SK-N-SH (cell line): Measurements from ENCODE around the gene CACNA1F. TPM values are rescaled to one million over a fixed set of nuclear protein-coding genes. Genes with fewer than 3 reads are reported as not detected.

Source experiments
- CTCF ChIA-PET: fragments of 300-600, 350-600 bp; formaldehyde crosslinking; extraction: SDS; loops from one replicate; lab custom pipeline; 2021; lab: Yijun Ruan, JAX
- POLR2A ChIA-PET: fragments of 350-600 bp; sonication (Branson Sonifier 250); formaldehyde crosslinking; extraction: SDS; loops from one replicate; lab custom pipeline; 2020; ENCODE audit warnings: antibody characterized with exemption, inconsistent platforms; lab: Yijun Ruan, JAX
- DNase-seq: peaks from one replicate; pipeline ENCODE4 v3.0.0; 2012
- H2AFZ ChIP-seq: fragments of 200-600 bp; sonication (generic); 2 replicates; pipeline ENCODE4 v1.8.1; 2016; ENCODE audit warnings: antibody characterized with exemption, mild to moderate bottlenecking, low read depth
- H3F3A ChIP-seq: fragments of 200-600 bp; sonication (generic); replicated peaks from 2 replicates; pipeline ENCODE3; 2016; ENCODE audit warnings: antibody characterized with exemption, mild to moderate bottlenecking; ENCODE audit not compliant: insufficient read depth
- H3K27ac ChIP-seq, 2 experiments: fragments of 200-500 bp in 1 of 2; fragments of 200-600 bp in 1 of 2; sonication (Bioruptor generic) in 1 of 2; sonication (generic), shearing (Covaris generic) in 1 of 2; 2 replicates each; pipeline versions ENCODE4 v1.5.1 to v1.6.1; 2014 to 2016; ENCODE audit warnings: low read depth in 2 of 2, inconsistent platforms in 1 of 2, low read length in 1 of 2, mild to moderate bottlenecking in 1 of 2, mixed read lengths in 1 of 2
- H3K27me3 ChIP-seq: fragments of 200-600 bp; sonication (generic), shearing (Covaris generic); 2 replicates; pipeline ENCODE4 v1.6.1; 2016; ENCODE audit warnings: mixed run types; ENCODE audit not compliant: insufficient read depth
- H3K36me3 ChIP-seq, 2 experiments: fragments of 200-500 bp in 1 of 2; fragments of 200-600 bp in 1 of 2; sonication (Bioruptor generic) in 1 of 2; sonication (generic) in 1 of 2; replicated peaks in 1 of 2; 2 replicates each; pipeline versions ENCODE3 to v1.5.1; 2014 to 2016; ENCODE audit warnings: low read length in 1 of 2, mild to moderate bottlenecking in 1 of 2; ENCODE audit not compliant: insufficient read depth in 2 of 2, control insufficient read depth in 1 of 2
- H3K4me1 ChIP-seq, 2 experiments: fragments of 200-500 bp in 1 of 2; fragments of 200-600 bp in 1 of 2; sonication (Bioruptor generic) in 1 of 2; sonication (generic), shearing (Covaris generic) in 1 of 2; 2 replicates each; pipeline versions ENCODE4 v1.5.1 to v1.6.1; 2014 to 2016; ENCODE audit warnings: low read depth in 1 of 2, low read length in 1 of 2, mixed run types in 1 of 2; ENCODE audit not compliant: insufficient read depth in 2 of 2, control insufficient read depth in 1 of 2
- H3K4me2 ChIP-seq: fragments of 200-600 bp; sonication (generic), shearing (Covaris generic); 2 replicates; pipeline ENCODE4 v1.6.1; 2017; ENCODE audit warnings: mixed run types
- H3K4me3 ChIP-seq, 2 experiments: fragments of 200-500 bp in 1 of 2; fragments of 200-600 bp in 1 of 2; sonication (Bioruptor generic) in 1 of 2; sonication (generic), shearing (Covaris generic) in 1 of 2; 2 replicates each; pipeline versions ENCODE4 v1.5.1 to v1.8.1; 2014 to 2016; ENCODE audit warnings: low read depth in 2 of 2, inconsistent platforms in 1 of 2, low read length in 1 of 2, mild to moderate bottlenecking in 1 of 2, mixed read lengths in 1 of 2, moderate library complexity in 1 of 2
- H3K79me2 ChIP-seq: fragments of 200-600 bp; sonication (generic); 2 replicates; pipeline ENCODE4 v1.8.1; 2017; ENCODE audit warnings: mild to moderate bottlenecking; ENCODE audit not compliant: insufficient read depth
- H3K9ac ChIP-seq: fragments of 200-600 bp; sonication (generic); 2 replicates; pipeline ENCODE4 v1.6.1; 2017; ENCODE audit warnings: mixed run types
- H3K9me2 ChIP-seq: fragments of 200-600 bp; sonication (generic); 2 replicates; pipeline ENCODE4 v1.6.1; 2017; ENCODE audit warnings: mixed run types
- H3K9me3 ChIP-seq: fragments of 200-600 bp; sonication (generic); 2 replicates; pipeline ENCODE4 v1.6.1; 2017; ENCODE audit warnings: mixed run types, mild to moderate bottlenecking, moderate library complexity
- H4K20me1 ChIP-seq: fragments of 200-600 bp; sonication (generic); 2 replicates; pipeline ENCODE4 v1.6.1; 2017; ENCODE audit warnings: mild to moderate bottlenecking, mixed run types; ENCODE audit not compliant: insufficient read depth
- CHD2 ChIP-seq: fragments of 150-350 bp; IDR thresholded peaks from 2 replicates; pipeline ENCODE4 v1.6.1; 2018; ENCODE audit warnings: low read length; ENCODE audit not compliant: partially characterized antibody
- ELF1 ChIP-seq: IDR thresholded peaks from 2 replicates; pipeline ENCODE4 v1.4.0; 2012
- FOXJ3 ChIP-seq: sonication (generic); formaldehyde crosslinking; IDR thresholded peaks from 2 replicates; pipeline ENCODE4 v1.5.1; 2020; ENCODE audit warnings: mild to moderate bottlenecking, missing genetic modification reagents
- GABPA ChIP-seq: IDR thresholded peaks from 2 replicates; pipeline ENCODE4 v1.4.0; 2012; ENCODE audit warnings: low read depth, mild to moderate bottlenecking
- NRF1 ChIP-seq: IDR thresholded peaks from 2 replicates; pipeline ENCODE4 v1.6.1; 2012; ENCODE audit warnings: low read depth, mild to moderate bottlenecking, low read length
- PBX3 ChIP-seq: IDR thresholded peaks from 2 replicates; pipeline ENCODE4; 2012
- POLR2AphosphoS5 ChIP-seq: IDR thresholded peaks from 2 replicates; pipeline ENCODE4 v1.6.1; 2012; ENCODE audit warnings: low read depth, low read length
- RAD21 ChIP-seq: IDR thresholded peaks from 2 replicates; pipeline ENCODE4 v1.6.1; 2012; ENCODE audit warnings: mild to moderate bottlenecking, low read length
- RXRA ChIP-seq: IDR thresholded peaks from 2 replicates; pipeline ENCODE4 v1.4.0; 2012; ENCODE audit warnings: low read depth, mild to moderate bottlenecking, borderline replicate concordance
- SMC3 ChIP-seq: IDR thresholded peaks from 2 replicates; pipeline ENCODE4 v1.6.1; 2012; ENCODE audit warnings: low read depth, low read length, improper control_type of control experiment
- TCF12 ChIP-seq: IDR thresholded peaks from 2 replicates; pipeline ENCODE4 v1.4.0; 2012
- TEAD4 ChIP-seq: IDR thresholded peaks from 2 replicates; pipeline ENCODE4 v1.4.0; 2012; ENCODE audit warnings: mild to moderate bottlenecking, borderline replicate concordance; ENCODE audit not compliant: insufficient read depth
- ZBTB33 ChIP-seq: IDR thresholded peaks from 2 replicates; pipeline ENCODE4 v1.4.0; 2012; ENCODE audit warnings: low read depth, borderline replicate concordance
- WGBS: methylation state at CpG from one replicate; pipeline ENCODE4 v1.1.6; 2017; ENCODE audit warnings: low lambda C conversion rate; 5-methylcytosine and 5-hydroxymethylcytosine counted together
- polyA plus RNA-seq, 3 experiments: library from polyadenylated mRNA; depleted of rRNA; stranded (reverse); fragments of >200 nt; gene quantifications; 2 replicates each; pipeline ENCODE4 v1.2.3, GENCODE V29; 2012

CACNA1F gene
- polyA plus RNA-seq, 1 of the 3 experiments (the other 2 are of a cell fraction), result not detected

- H2AFZ ChIP-seq, result no peak overlapping the region
These were observed 28.4 kb downstream of the CACNA1F start for GRCh38 chrX:49204709-49205108.

DNA sequence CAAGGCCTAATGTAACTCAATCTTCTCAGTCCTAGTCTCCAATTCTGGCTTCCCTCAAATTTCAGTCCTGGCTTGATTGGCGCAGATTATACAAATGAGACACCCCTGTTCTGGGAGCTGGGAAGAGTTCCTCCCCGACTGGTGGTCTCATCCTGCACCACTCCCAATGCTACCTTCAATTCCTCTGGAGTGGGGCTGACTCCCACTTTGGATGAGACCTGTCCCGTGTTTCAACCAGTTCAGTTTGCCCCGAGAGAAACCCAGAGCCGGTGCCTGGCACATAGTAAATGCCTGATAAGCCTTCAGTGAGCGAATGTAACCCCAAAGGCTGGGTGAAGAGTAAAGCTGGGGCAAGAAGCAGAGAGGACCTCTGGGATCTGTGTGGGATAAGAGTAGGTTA, 29.1 kb downstream of the CACNA1F start:
- 33% methylated on average over 6 of the region's 6 CpGs for WGBS
- H3K27me3 ChIP-seq, result peaks cover 18% of the 10 kb centered on the region
- CTCF ChIA-PET, result no interaction called here
- H3K9me2 ChIP-seq, result no peaks in the 10 kb centered on the region
- no peaks in the 10 kb centered on the region; a peak in 1 of 4 replicates for H3K4me1 ChIP-seq
- TF ChIP-seq TCF12 (no peak), RAD21 (no peak), ZBTB33 (no peak), POLR2AphosphoS5 (no peak)
- no peak overlapping the region for H3K9ac ChIP-seq
- H3K79me2 ChIP-seq, result no peaks in the 10 kb centered on the region
- H3F3A ChIP-seq, result no peaks in the 10 kb centered on the region
- no peaks in the 10 kb centered on the region for H3K36me3 ChIP-seq
- H2AFZ ChIP-seq, result no peak overlapping the region
- no peak for DNase-seq
- no peak overlapping the region for H3K4me3 ChIP-seq
- H3K27ac ChIP-seq, result no peak overlapping the region
- H3K4me2 ChIP-seq, result no peak overlapping the region
- H3K9me3 ChIP-seq, result no peaks in the 10 kb centered on the region
- H4K20me1 ChIP-seq, result no peaks in the 10 kb centered on the region
- POLR2A ChIA-PET, result no interaction called here

More at GRCh38 chrX:49204709-49205108, 28.4 kb downstream of the CACNA1F start:
- POLR2A ChIA-PET, result no interaction called here
- H3K9me2 ChIP-seq, result no peaks in the 10 kb centered on the region
- peaks cover 23% of the 10 kb centered on the region for H3K27me3 ChIP-seq
- H3K36me3 ChIP-seq, result no peaks in the 10 kb centered on the region
- WGBS, result 29% methylated on average over 4 of the region's 4 CpGs
- CTCF ChIA-PET, result no interaction called here
- H3K9me3 ChIP-seq, result no peaks in the 10 kb centered on the region
- TF ChIP-seq GABPA (no peak), SMC3 (no peak), TEAD4 (no peak), CHD2 (no peak), PBX3 (no peak), NRF1 (no peak), FOXJ3 (CRISPR knock-in tag) (no peak), ELF1 (no peak), RXRA (no peak), POLR2AphosphoS5 (no peak)
- TF ChIP-seq, all 33 proteins: peak for 0
- Histone ChIP-seq H3F3A (no peaks in the 10 kb centered on the region), H3K79me2 (no peaks in the 10 kb centered on the region), H3K27ac (no peak overlapping the region), H3K4me2 (no peak overlapping the region), H4K20me1 (no peaks in the 10 kb centered on the region), H3K4me1 (no peaks in the 10 kb centered on the region; a peak in 1 of 4 replicates), H3K4me3 (no peak overlapping the region), H3K9ac (no peak overlapping the region)
- no peak for DNase-seq
